Karpas-422 (cell line): ENCODE data around the gene SDK1. TPM values are rescaled to one million over a fixed set of nuclear protein-coding genes. Genes with fewer than 3 reads are reported as not detected.
"Not testable (repeated sequence)": the region's sequence is repeated elsewhere in the genome, so short reads cannot be mapped to it uniquely, and the experiment has no call there.

Source experiments
- DNase-seq: peaks from one replicate; pipeline ENCODE4 v3.0.0-alpha.2; 2015
- H2AFZ ChIP-seq: fragments of 200-600 bp; sonication (generic); 2 replicates; pipeline ENCODE4 v1.6.1; 2014; ENCODE audit warnings: antibody characterized with exemption, low read length, mixed read lengths
- H3K27ac ChIP-seq: fragments of 200-600 bp; sonication (generic); 2 replicates; pipeline ENCODE4 v1.5.1; 2014; ENCODE audit warnings: mild to moderate bottlenecking, low read length, moderate library complexity
- H3K27me3 ChIP-seq: fragments of 200-600 bp; sonication (generic); 2 replicates; pipeline ENCODE4 v1.6.1; 2014; ENCODE audit warnings: low read length, mixed read lengths
- H3K36me3 ChIP-seq: fragments of 200-600 bp; sonication (generic); 2 replicates; pipeline ENCODE4 v1.6.1; 2014; ENCODE audit warnings: low read length, mixed read lengths; ENCODE audit not compliant: insufficient read depth
- H3K4me1 ChIP-seq: fragments of 200-600 bp; sonication (generic); 2 replicates; pipeline ENCODE4 v1.6.1; 2014; ENCODE audit warnings: mild to moderate bottlenecking, low read length, mixed read lengths
- H3K4me2 ChIP-seq: fragments of 200-600 bp; sonication (generic); 2 replicates; pipeline ENCODE4 v1.6.1; 2014; ENCODE audit warnings: low read length, low read depth, mild to moderate bottlenecking; ENCODE audit not compliant: poor library complexity, severe bottlenecking
- H3K4me3 ChIP-seq: fragments of 200-600 bp; sonication (generic); 2 replicates; pipeline ENCODE4 v1.5.1; 2014; ENCODE audit warnings: mild to moderate bottlenecking, antibody characterized with exemption, low read length, mixed read lengths
- H3K79me2 ChIP-seq: fragments of 200-600 bp; sonication (generic); 2 replicates; pipeline ENCODE4 v1.6.1; 2014; ENCODE audit warnings: mild to moderate bottlenecking, low read length, mixed read lengths
- H3K9ac ChIP-seq: fragments of 200-600 bp; sonication (generic); 2 replicates; pipeline ENCODE4 v1.6.0; 2014; ENCODE audit warnings: low read length
- H3K9me2 ChIP-seq: fragments of 200-600 bp; sonication (generic), shearing (Covaris generic); replicated peaks from 2 replicates; pipeline ENCODE4 v1.6.0; 2014; ENCODE audit warnings: mild to moderate bottlenecking, low read length, moderate library complexity; ENCODE audit not compliant: insufficient read depth
- H3K9me3 ChIP-seq: fragments of 300-700, 200-600 bp; sonication (generic); 2 replicates; pipeline ENCODE4 v1.6.1; 2014; ENCODE audit warnings: low read length, mixed read lengths
- H4K20me1 ChIP-seq: fragments of 200-600 bp; sonication (generic); 2 replicates; pipeline ENCODE4 v1.6.1; 2014; ENCODE audit warnings: mild to moderate bottlenecking, antibody characterized with exemption, low read length, low read depth; ENCODE audit not compliant: insufficient read depth
- total RNA-seq: library from RNA; depleted of rRNA; stranded (reverse); fragments of >200 nt; shearing (Covaris generic); gene quantifications from 2 replicates; pipeline ENCODE4 v1.2.3, GENCODE V29; 2014; ENCODE audit warnings: low replicate concordance

SDK1 gene
- total RNA-seq, 1 experiment from 2014 or later, result not detected

- Histone ChIP-seq H3K9me2 (no peaks in the 10 kb centered on the region), H3K79me2 (no peaks in the 10 kb centered on the region), H2AFZ (no peak overlapping the region), H4K20me1 (no peaks in the 10 kb centered on the region), H3K9me3 (no peaks in the 10 kb centered on the region), H3K27ac (no peak overlapping the region), H3K4me3 (no peak overlapping the region), H3K4me2 (no peak overlapping the region), H3K4me1 (no peaks in the 10 kb centered on the region), H3K9ac (no peak overlapping the region), H3K36me3 (no peaks in the 10 kb centered on the region), H3K27me3 (no peaks in the 10 kb centered on the region)
- no peak for DNase-seq
Measured at GRCh38 chr7:3960050-3960763, 659.2 kb downstream of the SDK1 start.

- DNase-seq, result no peak
- Histone ChIP-seq H3K27ac (no peak overlapping the region), H3K9me2 (no peaks in the 10 kb centered on the region), H3K4me3 (no peak overlapping the region), H3K79me2 (no peaks in the 10 kb centered on the region), H3K36me3 (no peaks in the 10 kb centered on the region), H3K9ac (no peak overlapping the region), H3K27me3 (no peaks in the 10 kb centered on the region), H3K4me2 (no peak overlapping the region), H4K20me1 (no peaks in the 10 kb centered on the region), H2AFZ (no peak overlapping the region), H3K9me3 (no peaks in the 10 kb centered on the region), H3K4me1 (no peaks in the 10 kb centered on the region)
Measured at GRCh38 chr7:3960942-3961341, 659.9 kb downstream of the SDK1 start.

- no peaks in the 10 kb centered on the region for H3K9me3 ChIP-seq
- no peaks in the 10 kb centered on the region for H3K79me2 ChIP-seq
- no peaks in the 10 kb centered on the region for H3K9me2 ChIP-seq
- H3K36me3 ChIP-seq, result no peaks in the 10 kb centered on the region
- no peaks in the 10 kb centered on the region for H4K20me1 ChIP-seq
- no peaks in the 10 kb centered on the region for H3K4me1 ChIP-seq
- H3K27ac ChIP-seq, result no peak overlapping the region
- H3K9ac ChIP-seq, result no peak overlapping the region
- no peaks in the 10 kb centered on the region for H3K27me3 ChIP-seq
- DNase-seq, result no peak
- H3K4me3 ChIP-seq, result no peak overlapping the region
- no peak overlapping the region for H3K4me2 ChIP-seq
- H2AFZ ChIP-seq, result no peak overlapping the region
Measured at GRCh38 chr7:3961857-3962503, 660.9 kb downstream of the SDK1 start.

GRCh38 chr7:3963768-3964167 lies 662.7 kb downstream of the SDK1 start:
- not testable (repeated sequence) for H3K9me3 ChIP-seq, H3K9me2 ChIP-seq, H2AFZ ChIP-seq, DNase-seq, H4K20me1 ChIP-seq, H3K36me3 ChIP-seq, H3K27ac ChIP-seq, H3K27me3 ChIP-seq, H3K4me2 ChIP-seq, H3K4me3 ChIP-seq, H3K9ac ChIP-seq, H3K79me2 ChIP-seq, H3K4me1 ChIP-seq

GRCh38 chr7:3964980-3965606 lies 664.0 kb downstream of the SDK1 start:
- Histone ChIP-seq H3K27me3 (no peaks in the 10 kb centered on the region), H2AFZ (no peak overlapping the region), H3K4me3 (no peak overlapping the region), H3K4me1 (no peaks in the 10 kb centered on the region), H3K79me2 (no peaks in the 10 kb centered on the region), H3K4me2 (no peak overlapping the region), H3K9ac (no peak overlapping the region), H3K36me3 (no peaks in the 10 kb centered on the region), H3K9me3 (no peaks in the 10 kb centered on the region), H3K27ac (no peak overlapping the region), H3K9me2 (no peaks in the 10 kb centered on the region), H4K20me1 (no peaks in the 10 kb centered on the region)
- no peak for DNase-seq

- H3K4me3 ChIP-seq, result no peak overlapping the region
- no peak overlapping the region for H3K4me2 ChIP-seq
- no peaks in the 10 kb centered on the region for H3K9me2 ChIP-seq
- no peaks in the 10 kb centered on the region for H4K20me1 ChIP-seq
- no peak for DNase-seq
- H3K79me2 ChIP-seq, result no peaks in the 10 kb centered on the region
- H3K27me3 ChIP-seq, result no peaks in the 10 kb centered on the region
- H2AFZ ChIP-seq, result no peak overlapping the region
- no peak overlapping the region for H3K9ac ChIP-seq
- no peaks in the 10 kb centered on the region for H3K36me3 ChIP-seq
- no peaks in the 10 kb centered on the region for H3K4me1 ChIP-seq
- no peaks in the 10 kb centered on the region for H3K9me3 ChIP-seq
- H3K27ac ChIP-seq, result no peak overlapping the region
Measured at GRCh38 chr7:3965794-3966395, 664.8 kb downstream of the SDK1 start.

GRCh38 chr7:3968234-3968633 lies 667.2 kb downstream of the SDK1 start:
- no peaks in the 10 kb centered on the region for H3K36me3 ChIP-seq
- H3K27me3 ChIP-seq, result no peaks in the 10 kb centered on the region
- no peak overlapping the region for H3K9ac ChIP-seq
- H3K4me3 ChIP-seq, result no peak overlapping the region
- H4K20me1 ChIP-seq, result no peaks in the 10 kb centered on the region
- no peak overlapping the region for H2AFZ ChIP-seq
- H3K4me1 ChIP-seq, result no peaks in the 10 kb centered on the region
- H3K9me2 ChIP-seq, result no peaks in the 10 kb centered on the region
- H3K9me3 ChIP-seq, result no peaks in the 10 kb centered on the region
- DNase-seq, result no peak
- no peak overlapping the region for H3K4me2 ChIP-seq
- no peaks in the 10 kb centered on the region for H3K79me2 ChIP-seq
- no peak overlapping the region for H3K27ac ChIP-seq

- Histone ChIP-seq H3K27me3 (no peaks in the 10 kb centered on the region), H3K4me1 (no peaks in the 10 kb centered on the region), H4K20me1 (no peaks in the 10 kb centered on the region), H2AFZ (no peak overlapping the region), H3K79me2 (no peaks in the 10 kb centered on the region), H3K4me3 (no peak overlapping the region), H3K4me2 (no peak overlapping the region), H3K9ac (no peak overlapping the region), H3K9me2 (no peaks in the 10 kb centered on the region), H3K9me3 (no peaks in the 10 kb centered on the region), H3K36me3 (no peaks in the 10 kb centered on the region), H3K27ac (no peak overlapping the region)
- no peak for DNase-seq
Measured at GRCh38 chr7:3969286-3969685, 668.2 kb downstream of the SDK1 start.
